Keratinocyte (primary cell): ENCODE data around the gene IFNA7. TPM values are rescaled to one million over a fixed set of nuclear protein-coding genes. Genes with fewer than 3 reads are reported as not detected.
"Not testable (repeated sequence)": the region's sequence is repeated elsewhere in the genome, so short reads cannot be mapped to it uniquely, and the experiment has no call there.

ENCODE experiments used
- DNase-seq: peaks from one replicate; pipeline ENCODE4 v3.0.0-alpha.2; 2011; ENCODE audit warnings: low read depth, missing footprints, low spot score
- FAIRE-seq: peaks from 2 replicates; lab custom pipeline; 2011; peaks lifted over from hg19 to GRCh38; lab: Jason Lieb, UNC
- H2AFZ ChIP-seq: 2 replicates; pipeline ENCODE4 v1.6.0; 2012; ENCODE audit warnings: low read length, control low read depth, inconsistent platforms; ENCODE audit not compliant: control insufficient read depth
- H3K27ac ChIP-seq: 2 replicates; pipeline ENCODE4 v1.5.1; 2011; ENCODE audit warnings: low read length; ENCODE audit not compliant: control insufficient read depth, insufficient read depth
- H3K27me3 ChIP-seq: 3 replicates; pipeline ENCODE4 v1.6.0; 2011; ENCODE audit warnings: low read length; ENCODE audit not compliant: control insufficient read depth, insufficient read depth; ENCODE audit errors: extremely low read depth
- H3K36me3 ChIP-seq, 2 experiments: 2 replicates in 1 of 2; 3 replicates in 1 of 2; pipeline ENCODE4 v1.5.1; 2011; ENCODE audit warnings: low read length in 2 of 2, mild to moderate bottlenecking in 1 of 2; ENCODE audit not compliant: control insufficient read depth in 2 of 2, insufficient read depth in 2 of 2; ENCODE audit errors: extremely low read depth in 1 of 2
- H3K4me1 ChIP-seq: 3 replicates; pipeline ENCODE4 v1.5.1; 2011; ENCODE audit warnings: low read length; ENCODE audit not compliant: control insufficient read depth, insufficient read depth; ENCODE audit errors: extremely low read depth
- H3K4me2 ChIP-seq: 3 replicates; pipeline ENCODE4 v1.6.0; 2011; ENCODE audit warnings: low read depth, low read length; ENCODE audit not compliant: control insufficient read depth, insufficient read depth; ENCODE audit errors: extremely low read depth
- H3K4me3 ChIP-seq, 3 experiments: fragments of 200-600 bp in 1 of 3; sonication (generic) in 1 of 3; 2 replicates in 2 of 3; 3 replicates in 1 of 3; pipeline ENCODE4 v1.5.1; 2011 to 2016; ENCODE audit warnings: low read length in 3 of 3, mild to moderate bottlenecking in 3 of 3, control low read depth in 2 of 3, inconsistent platforms in 1 of 3, low read depth in 1 of 3, mixed read lengths in 1 of 3, mixed run types in 1 of 3, moderate library complexity in 1 of 3; ENCODE audit not compliant: control insufficient read depth in 2 of 3, insufficient read depth in 2 of 3; ENCODE audit errors: extremely low read depth in 1 of 3
- H3K79me2 ChIP-seq: 2 replicates; pipeline ENCODE4 v1.6.0; 2012; ENCODE audit warnings: low read length; ENCODE audit not compliant: control insufficient read depth, insufficient read depth
- H3K9ac ChIP-seq: 3 replicates; pipeline ENCODE4 v1.6.0; 2011; ENCODE audit warnings: low read length; ENCODE audit not compliant: control insufficient read depth, insufficient read depth; ENCODE audit errors: extremely low read depth
- H3K9me1 ChIP-seq: 3 replicates; pipeline ENCODE4 v1.6.0; 2011; ENCODE audit warnings: low read length; ENCODE audit not compliant: control insufficient read depth, insufficient read depth; ENCODE audit errors: extremely low read depth
- H3K9me3 ChIP-seq: 2 replicates; pipeline ENCODE4 v1.5.1; 2012; ENCODE audit warnings: low read depth, low read length; ENCODE audit not compliant: control insufficient read depth
- H4K20me1 ChIP-seq: 3 replicates; pipeline ENCODE4 v1.6.0; 2011; ENCODE audit warnings: low read length; ENCODE audit not compliant: control insufficient read depth, insufficient read depth; ENCODE audit errors: extremely low read depth
- dilution Hi-C: fragments of 300-500 bp; cut with MboI; formaldehyde crosslinking; loops from one replicate; pipeline ENCODE4 v1.7.0; 2020; ENCODE audit warnings: low sequenced_read_pairs; ENCODE audit not compliant: extremely low pct_ligation_motif_present
- polyA plus RNA-seq, 5 experiments: library from polyadenylated mRNA; depleted of rRNA in 3 of 5; stranded (reverse) in 3 of 5; stranded (forward) in 1 of 5; unstranded in 1 of 5; fragments of >200 nt; gene quantifications; 1 replicate in 1 of 5; 2 replicates in 3 of 5; 3 replicates in 1 of 5; pipeline versions ENCODE4 v1.2.1 to v1.2.3, GENCODE V29; 2011 to 2012; ENCODE audit warnings: missing spikeins in 2 of 5, low read depth in 1 of 5, low replicate concordance in 1 of 5
- TF ChIP-seq, protein P1 (sequence below), 3 experiments: IDR thresholded peaks in 1 of 3; conservative IDR thresholded peaks in 1 of 3; optimal IDR thresholded peaks in 1 of 3; 2 replicates in 2 of 3; 3 replicates in 1 of 3; pipeline versions ENCODE3 to v1.5.1; 2011; ENCODE audit warnings: low read length in 3 of 3, mild to moderate bottlenecking in 3 of 3, moderate library complexity in 2 of 3, control low read depth in 1 of 3, inconsistent platforms in 1 of 3; ENCODE audit not compliant: insufficient read depth in 2 of 3; ENCODE audit errors: extremely low read depth in 1 of 3

The IFNA7 gene
- polyA plus RNA-seq, 1 donor (not counting 4 experiments of a cell fraction or from before 2014, with no cell fraction given): not detected

DNA sequence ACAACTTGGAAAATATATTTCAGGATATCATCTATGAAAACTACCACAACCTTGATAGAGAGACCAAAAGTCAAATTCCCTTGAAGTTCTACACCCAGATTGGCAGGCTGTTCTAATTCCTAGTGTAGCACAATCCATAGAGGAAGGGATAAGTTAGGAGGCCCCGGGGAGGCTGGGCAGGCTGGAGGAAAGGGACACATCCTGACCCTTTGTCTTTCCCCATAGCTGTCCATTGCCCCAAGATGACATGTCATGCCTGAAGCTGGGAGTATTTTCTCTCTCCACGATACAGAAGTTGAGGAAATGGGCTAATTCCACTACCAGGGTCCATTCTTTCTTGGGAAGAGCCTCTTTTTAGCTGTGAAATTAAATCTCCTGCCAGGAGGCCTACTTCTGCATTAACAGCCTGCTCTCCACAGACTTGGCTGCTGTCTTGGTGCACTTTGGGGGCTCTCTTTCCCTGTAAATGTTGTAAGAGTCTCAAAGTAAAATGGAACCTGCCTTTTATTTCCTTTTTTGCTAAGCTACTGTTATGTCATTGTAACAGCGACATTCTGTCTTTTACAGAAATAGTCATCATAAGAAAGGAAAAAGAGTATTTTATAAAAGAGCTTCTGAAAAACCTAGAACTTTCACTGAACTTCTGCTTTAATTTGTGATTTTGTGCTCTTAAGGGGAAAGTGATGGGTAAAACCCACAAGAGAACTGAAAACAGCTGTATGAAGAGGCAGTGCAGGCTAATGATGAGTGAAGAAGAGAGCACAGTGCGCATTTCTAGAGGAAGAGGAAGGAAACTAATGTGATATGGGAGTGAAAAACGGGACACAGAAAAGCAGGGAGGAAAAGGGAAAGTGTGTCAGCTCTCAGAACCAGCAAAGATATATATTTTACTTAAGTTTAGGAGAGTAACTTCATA, 11.7 kb upstream of the IFNA7 start:
- H3K27me3 ChIP-seq, H3K4me2 ChIP-seq, H3K79me2 ChIP-seq, H3K36me3 ChIP-seq, H4K20me1 ChIP-seq, H3K9ac ChIP-seq, DNase-seq, H3K27ac ChIP-seq, H2AFZ ChIP-seq, H3K9me1 ChIP-seq, H3K9me3 ChIP-seq, H3K4me3 ChIP-seq, dilution Hi-C loops, H3K4me1 ChIP-seq: not testable (repeated sequence)
- TF ChIP-seq, protein P1, sequence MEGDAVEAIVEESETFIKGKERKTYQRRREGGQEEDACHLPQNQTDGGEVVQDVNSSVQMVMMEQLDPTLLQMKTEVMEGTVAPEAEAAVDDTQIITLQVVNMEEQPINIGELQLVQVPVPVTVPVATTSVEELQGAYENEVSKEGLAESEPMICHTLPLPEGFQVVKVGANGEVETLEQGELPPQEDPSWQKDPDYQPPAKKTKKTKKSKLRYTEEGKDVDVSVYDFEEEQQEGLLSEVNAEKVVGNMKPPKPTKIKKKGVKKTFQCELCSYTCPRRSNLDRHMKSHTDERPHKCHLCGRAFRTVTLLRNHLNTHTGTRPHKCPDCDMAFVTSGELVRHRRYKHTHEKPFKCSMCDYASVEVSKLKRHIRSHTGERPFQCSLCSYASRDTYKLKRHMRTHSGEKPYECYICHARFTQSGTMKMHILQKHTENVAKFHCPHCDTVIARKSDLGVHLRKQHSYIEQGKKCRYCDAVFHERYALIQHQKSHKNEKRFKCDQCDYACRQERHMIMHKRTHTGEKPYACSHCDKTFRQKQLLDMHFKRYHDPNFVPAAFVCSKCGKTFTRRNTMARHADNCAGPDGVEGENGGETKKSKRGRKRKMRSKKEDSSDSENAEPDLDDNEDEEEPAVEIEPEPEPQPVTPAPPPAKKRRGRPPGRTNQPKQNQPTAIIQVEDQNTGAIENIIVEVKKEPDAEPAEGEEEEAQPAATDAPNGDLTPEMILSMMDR (optimal IDR thresholded peaks at IDR 0.05 in 1 of 3, IDR thresholded peaks at IDR 0.05 in 1 of 3, conservative IDR thresholded peaks at IDR 0.05 in 1 of 3; ENCODE audit: extremely low read depth in 1 of 3, insufficient read depth in 2 of 3, low read length in 3 of 3): peak; percentile 23 to 58 (median 43)
- FAIRE-seq: peak; percentile 57

DNA sequence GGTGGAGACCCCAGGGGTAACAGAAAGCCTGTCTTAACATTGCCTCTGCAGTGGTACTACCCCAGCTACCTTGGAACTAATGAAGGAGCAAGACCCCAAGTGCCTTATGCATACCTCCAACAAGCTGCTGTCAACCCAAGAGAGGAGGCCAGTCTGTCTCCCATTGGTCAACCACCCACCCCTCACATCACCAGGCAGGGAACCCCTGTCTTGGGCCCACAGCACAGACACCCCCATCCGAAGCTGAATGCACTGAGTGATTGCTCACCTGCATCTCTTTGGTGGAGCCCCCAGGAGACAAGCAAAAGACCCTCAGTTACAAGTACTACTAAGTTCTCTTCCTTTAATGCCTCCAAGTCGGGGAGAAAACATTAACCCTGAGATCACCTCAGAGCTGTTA, 10.2 kb upstream of the IFNA7 start:
- H3K9me3 ChIP-seq, H3K36me3 ChIP-seq, H3K27ac ChIP-seq, H2AFZ ChIP-seq, H3K27me3 ChIP-seq, H3K4me3 ChIP-seq, H3K9me1 ChIP-seq, H3K79me2 ChIP-seq, H3K4me2 ChIP-seq, H3K9ac ChIP-seq, dilution Hi-C loops, FAIRE-seq, DNase-seq, H3K4me1 ChIP-seq, H4K20me1 ChIP-seq: not testable (repeated sequence)

DNA sequence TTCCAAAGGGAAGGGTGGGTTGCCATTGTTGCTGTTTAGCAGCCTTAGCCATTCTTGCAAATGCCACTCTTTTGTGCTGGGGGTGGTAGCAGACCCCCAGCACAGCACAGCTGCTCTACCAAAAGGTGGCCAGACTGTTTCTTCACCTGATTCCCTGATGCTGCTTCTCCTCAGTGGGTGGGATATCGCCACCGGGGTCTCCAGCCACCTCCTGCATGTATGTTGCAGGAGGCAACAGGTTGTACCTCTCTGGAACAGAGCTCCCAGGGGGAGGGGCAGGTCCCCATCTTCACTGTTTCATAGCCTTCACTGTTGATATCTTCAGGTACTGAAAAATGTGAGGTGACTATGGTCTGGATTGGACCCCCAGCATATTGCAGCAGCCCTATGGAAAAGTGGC, 8.8 kb upstream of the IFNA7 start:
- H3K4me3 ChIP-seq, H3K79me2 ChIP-seq, H3K36me3 ChIP-seq, H4K20me1 ChIP-seq, H3K9me1 ChIP-seq, FAIRE-seq, H3K27ac ChIP-seq, H3K9ac ChIP-seq, H3K9me3 ChIP-seq, dilution Hi-C loops, H3K4me2 ChIP-seq, H2AFZ ChIP-seq, H3K27me3 ChIP-seq, DNase-seq, H3K4me1 ChIP-seq: not testable (repeated sequence)
